Glutamatergic neuron (in vitro differentiated cells): ENCODE results near the gene SNX27. TPM values are rescaled to one million over a fixed set of nuclear protein-coding genes. Genes with fewer than 3 reads are reported as not detected.
A peak's percentile ranks its signal among the peaks of the same experiment; 100 is the strongest.

Source experiments
- DNase-seq: peaks from one replicate; pipeline ENCODE4 v3.0.0; 2022
- H3K27ac Mint-ChIP-seq: one replicate; pipeline ENCODE4 v1.8.0; 2020; ENCODE audit warnings: mild to moderate bottlenecking, mixed read lengths, inconsistent platforms; ENCODE audit not compliant: unreplicated experiment
- H3K27me3 Mint-ChIP-seq: one replicate; pipeline ENCODE4 v1.8.0; 2020; ENCODE audit warnings: mild to moderate bottlenecking, moderate library complexity, mixed read lengths, inconsistent platforms; ENCODE audit not compliant: unreplicated experiment
- H3K36me3 Mint-ChIP-seq: one replicate; pipeline ENCODE4 v1.8.0; 2020; ENCODE audit warnings: mild to moderate bottlenecking, mixed read lengths, inconsistent platforms; ENCODE audit not compliant: unreplicated experiment
- H3K4me1 Mint-ChIP-seq: one replicate; pipeline ENCODE4 v1.8.0; 2020; ENCODE audit warnings: mild to moderate bottlenecking, low read depth, mixed read lengths, inconsistent platforms; ENCODE audit not compliant: unreplicated experiment
- H3K4me3 Mint-ChIP-seq: one replicate; pipeline ENCODE4 v1.8.0; 2020; ENCODE audit warnings: mild to moderate bottlenecking, mixed read lengths, inconsistent platforms; ENCODE audit not compliant: unreplicated experiment
- H3K9me3 Mint-ChIP-seq: one replicate; pipeline ENCODE4 v1.8.0; 2020; ENCODE audit warnings: mild to moderate bottlenecking, moderate library complexity, mixed read lengths, inconsistent platforms; ENCODE audit not compliant: unreplicated experiment
- CTCF ChIP-seq: fragments of 200-600 bp; sonication (generic); IDR thresholded peaks from one replicate; pipeline ENCODE4 v1.5.0; 2021; ENCODE audit not compliant: partially characterized antibody, unreplicated experiment
- total RNA-seq: library from RNA; stranded (reverse); fragmentation: NEBNext Ultra II Directional; extraction: Animal tissue kit (Norgen Biotek cat#: 25700); gene quantifications from one replicate; pipeline ENCODE4 v1.2.1, GENCODE V29; 2021; ENCODE audit not compliant: unreplicated experiment

SNX27 gene
- total RNA-seq, 1 donor from 2014 or later: 39.3 TPM

GRCh38 chr1:151610142-151610541 is 1.7 kb upstream of the SNX27 start:
- no peak for TF ChIP-seq CTCF
- H3K9me3 Mint-ChIP-seq: peaks cover 11% of the 10 kb centered on the region

GRCh38 chr1:151611288-151611790 is 511 bp upstream of the SNX27 start:
- Mint-ChIP-seq H3K36me3 (no peaks in the 10 kb centered on the region), H3K27ac (peak overlapping the region; percentile 46), H3K9me3 (peaks cover 11% of the 10 kb centered on the region), H3K4me1 (peaks cover 8% of the 10 kb centered on the region), H3K27me3 (peaks cover 11% of the 10 kb centered on the region), H3K4me3 (peak overlapping the region; percentile 83)
- DNase-seq: no peak
- no peak for TF ChIP-seq CTCF

More at GRCh38 chr1:151610142-151610541, 1.7 kb upstream of the SNX27 start:
- peaks cover 5% of the 10 kb centered on the region for H3K4me1 Mint-ChIP-seq
- DNase-seq: no peak
- H3K36me3 Mint-ChIP-seq: no peaks in the 10 kb centered on the region
- H3K27me3 Mint-ChIP-seq: peaks cover 11% of the 10 kb centered on the region
- H3K27ac Mint-ChIP-seq: no peak overlapping the region
- H3K4me3 Mint-ChIP-seq: no peak overlapping the region

GRCh38 chr1:151612501-151613281 is 841 bp downstream of the SNX27 start:
- peaks cover 9% of the 10 kb centered on the region for H3K27me3 Mint-ChIP-seq
- H3K36me3 Mint-ChIP-seq: no peaks in the 10 kb centered on the region
- peaks cover 11% of the 10 kb centered on the region for H3K9me3 Mint-ChIP-seq
- peak overlapping the region; percentile 100 for H3K4me3 Mint-ChIP-seq
- no peak for TF ChIP-seq CTCF
- peaks cover 8% of the 10 kb centered on the region for H3K4me1 Mint-ChIP-seq
- peak; percentile 70 for DNase-seq
- H3K27ac Mint-ChIP-seq: peak overlapping the region; percentile 97

- H3K27ac Mint-ChIP-seq: peak overlapping the region; percentile 97
- no peak for DNase-seq
- TF ChIP-seq CTCF: no peak
- peak overlapping the region; percentile 100 for H3K4me3 Mint-ChIP-seq
- H3K36me3 Mint-ChIP-seq: no peaks in the 10 kb centered on the region
- H3K9me3 Mint-ChIP-seq: peaks cover 11% of the 10 kb centered on the region
- peaks cover 8% of the 10 kb centered on the region for H3K27me3 Mint-ChIP-seq
- H3K4me1 Mint-ChIP-seq: peaks cover 11% of the 10 kb centered on the region
These were observed 1.5 kb downstream of the SNX27 start for GRCh38 chr1:151613282-151613780.
